SK-N-MC (cell line): ENCODE data around the gene ABO.

ENCODE experiments used
- EZH2 ChIP-seq: fragments of 200-600 bp; sonication (generic); IDR thresholded peaks from one replicate; pipeline ENCODE4 v1.6.1; 2017; ENCODE audit warnings: antibody characterized with exemption
- FOXP2 ChIP-seq: optimal IDR thresholded peaks from 2 replicates; pipeline ENCODE3; 2011; ENCODE audit warnings: mild to moderate bottlenecking, moderate library complexity; ENCODE audit not compliant: insufficient read depth; ENCODE audit errors: extremely low read length, control extremely low read depth
- POLR2AphosphoS5 ChIP-seq: IDR thresholded peaks from 2 replicates; pipeline ENCODE4 v1.6.1; 2012; ENCODE audit warnings: mild to moderate bottlenecking, low read depth, low read length, borderline replicate concordance

GRCh38 chr9:133210609-133211008 lies 64.4 kb downstream of the ABO start:
- no peak for TF ChIP-seq POLR2AphosphoS5
- no peak for TF ChIP-seq EZH2
- TF ChIP-seq FOXP2, result no peak
